ENCODE results near the gene ILDR1. TPM values are rescaled to one million over a fixed set of nuclear protein-coding genes. Genes with fewer than 3 reads are reported as not detected.

ILDR1 gene
- total and polyA plus RNA-seq, 10 of the 15 experiments (the other 5 are each of a cell fraction or from before 2014, with no cell fraction given) = 1.3 to 12.0 (median 7.0) TPM

GRCh38 chr3:121995161-121996137, 26.6 kb downstream of the ILDR1 start (continued):
- TF ChIP-seq NBN (IDR thresholded peaks at IDR 0.05) (0 out of 2 replicates have a peak, but pooled peaks have one; percentile 26), CEBPB (IDR thresholded peaks at IDR 0.05; ENCODE audit: borderline replicate concordance in 1 of 2, low read depth in 2 of 2, low read length in 2 of 2) (no peak), TCF12 (IDR thresholded peaks at IDR 0.05; ENCODE audit: low read depth, low read length) (no peak), BCLAF1 (IDR thresholded peaks at IDR 0.05) (no peak), SMAD1 (IDR thresholded peaks at IDR 0.05; ENCODE audit: low read depth, partially characterized antibody) (no peak), SMAD5 (IDR thresholded peaks at IDR 0.05; ENCODE audit: low read depth) (no peak), E2F4 (IDR thresholded peaks at IDR 0.05; ENCODE audit: low read depth, low read length) (no peak), SMC3 (IDR thresholded peaks at IDR 0.05; ENCODE audit: borderline replicate concordance, low read length) (peak; percentile 60; the same call in 1 of the 2 replicates), NR2C2 (IDR thresholded peaks at IDR 0.05; ENCODE audit: borderline replicate concordance, control insufficient read depth, insufficient read length, low read depth) (no peak), EED (IDR thresholded peaks at IDR 0.05; ENCODE audit: low read depth) (no peak; the same call in none of the 2 replicates), MEF2B (IDR thresholded peaks at IDR 0.05; ENCODE audit: partially characterized antibody, poor library complexity, severe bottlenecking) (peak; percentile 71), ETV6 (conservative IDR thresholded peaks at IDR 0.05 in 1 of 2, IDR thresholded peaks at IDR 0.05 in 1 of 2; ENCODE audit: borderline replicate concordance in 1 of 2, low read depth in 1 of 2) (peak in 1 of 2 experiments; percentile 79; a peak in 2 of 4 replicates), GATAD2B (conservative IDR thresholded peaks at IDR 0.05; ENCODE audit: low read depth) (peak; percentile 70; the same call in 1 of the 2 replicates), RB1 (IDR thresholded peaks at IDR 0.05; ENCODE audit: borderline replicate concordance) (no peak), DPF2 (IDR thresholded peaks at IDR 0.05) (peak; percentile 90; the same call in 1 of the 2 replicates)
- TF ChIP-seq, protein P1, sequence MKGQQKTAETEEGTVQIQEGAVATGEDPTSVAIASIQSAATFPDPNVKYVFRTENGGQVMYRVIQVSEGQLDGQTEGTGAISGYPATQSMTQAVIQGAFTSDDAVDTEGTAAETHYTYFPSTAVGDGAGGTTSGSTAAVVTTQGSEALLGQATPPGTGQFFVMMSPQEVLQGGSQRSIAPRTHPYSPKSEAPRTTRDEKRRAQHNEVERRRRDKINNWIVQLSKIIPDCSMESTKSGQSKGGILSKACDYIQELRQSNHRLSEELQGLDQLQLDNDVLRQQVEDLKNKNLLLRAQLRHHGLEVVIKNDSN (IDR thresholded peaks at IDR 0.05; ENCODE audit: borderline replicate concordance, extremely low read length, insufficient read depth, low read depth, low read length) = no peak
- TF ChIP-seq, protein P2, sequence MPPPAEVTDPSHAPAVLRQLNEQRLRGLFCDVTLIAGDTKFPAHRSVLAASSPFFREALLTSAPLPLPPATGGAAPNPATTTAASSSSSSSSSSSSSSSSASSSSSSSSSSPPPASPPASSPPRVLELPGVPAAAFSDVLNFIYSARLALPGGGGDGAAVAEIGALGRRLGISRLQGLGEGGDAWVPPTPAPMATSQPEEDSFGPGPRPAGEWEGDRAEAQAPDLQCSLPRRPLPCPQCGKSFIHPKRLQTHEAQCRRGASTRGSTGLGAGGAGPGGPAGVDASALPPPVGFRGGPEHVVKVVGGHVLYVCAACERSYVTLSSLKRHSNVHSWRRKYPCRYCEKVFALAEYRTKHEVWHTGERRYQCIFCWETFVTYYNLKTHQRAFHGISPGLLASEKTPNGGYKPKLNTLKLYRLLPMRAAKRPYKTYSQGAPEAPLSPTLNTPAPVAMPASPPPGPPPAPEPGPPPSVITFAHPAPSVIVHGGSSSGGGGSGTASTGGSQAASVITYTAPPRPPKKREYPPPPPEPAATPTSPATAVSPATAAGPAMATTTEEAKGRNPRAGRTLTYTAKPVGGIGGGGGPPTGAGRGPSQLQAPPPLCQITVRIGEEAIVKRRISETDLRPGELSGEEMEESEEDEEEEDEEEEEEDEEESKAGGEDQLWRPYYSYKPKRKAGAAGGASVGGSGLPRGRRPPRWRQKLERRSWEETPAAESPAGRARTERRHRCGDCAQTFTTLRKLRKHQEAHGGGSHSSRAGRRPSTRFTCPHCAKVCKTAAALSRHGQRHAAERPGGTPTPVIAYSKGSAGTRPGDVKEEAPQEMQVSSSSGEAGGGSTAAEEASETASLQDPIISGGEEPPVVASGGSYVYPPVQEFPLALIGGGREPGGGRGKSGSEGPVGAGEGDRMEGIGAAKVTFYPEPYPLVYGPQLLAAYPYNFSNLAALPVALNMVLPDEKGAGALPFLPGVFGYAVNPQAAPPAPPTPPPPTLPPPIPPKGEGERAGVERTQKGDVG (CRISPR knock-in tag; IDR thresholded peaks at IDR 0.05) = no peak
- TF ChIP-seq, protein P3, sequence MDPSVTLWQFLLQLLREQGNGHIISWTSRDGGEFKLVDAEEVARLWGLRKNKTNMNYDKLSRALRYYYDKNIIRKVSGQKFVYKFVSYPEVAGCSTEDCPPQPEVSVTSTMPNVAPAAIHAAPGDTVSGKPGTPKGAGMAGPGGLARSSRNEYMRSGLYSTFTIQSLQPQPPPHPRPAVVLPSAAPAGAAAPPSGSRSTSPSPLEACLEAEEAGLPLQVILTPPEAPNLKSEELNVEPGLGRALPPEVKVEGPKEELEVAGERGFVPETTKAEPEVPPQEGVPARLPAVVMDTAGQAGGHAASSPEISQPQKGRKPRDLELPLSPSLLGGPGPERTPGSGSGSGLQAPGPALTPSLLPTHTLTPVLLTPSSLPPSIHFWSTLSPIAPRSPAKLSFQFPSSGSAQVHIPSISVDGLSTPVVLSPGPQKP (IDR thresholded peaks at IDR 0.05; ENCODE audit: low read depth, low read length) = no peak
